Mammary epithelial cell (primary cell): ENCODE results near the gene BIRC7.

Experiments
- EZH2 ChIP-seq: IDR thresholded peaks from 2 replicates; pipeline ENCODE4 v1.6.1; 2012; ENCODE audit warnings: low read length, inconsistent platforms, borderline replicate concordance
- TF ChIP-seq, protein P1 (sequence below), 2 donors: IDR thresholded peaks in 1 of 2; conservative IDR thresholded peaks in 1 of 2; 2 replicates each; pipeline ENCODE4 v1.5.1; 2011 to 2012; ENCODE audit warnings: inconsistent platforms in 2 of 2, low read length in 2 of 2, mild to moderate bottlenecking in 2 of 2, control low read depth in 1 of 2, low read depth in 1 of 2; ENCODE audit not compliant: insufficient read depth in 1 of 2; ENCODE audit errors: extremely low read depth in 1 of 2

DNA sequence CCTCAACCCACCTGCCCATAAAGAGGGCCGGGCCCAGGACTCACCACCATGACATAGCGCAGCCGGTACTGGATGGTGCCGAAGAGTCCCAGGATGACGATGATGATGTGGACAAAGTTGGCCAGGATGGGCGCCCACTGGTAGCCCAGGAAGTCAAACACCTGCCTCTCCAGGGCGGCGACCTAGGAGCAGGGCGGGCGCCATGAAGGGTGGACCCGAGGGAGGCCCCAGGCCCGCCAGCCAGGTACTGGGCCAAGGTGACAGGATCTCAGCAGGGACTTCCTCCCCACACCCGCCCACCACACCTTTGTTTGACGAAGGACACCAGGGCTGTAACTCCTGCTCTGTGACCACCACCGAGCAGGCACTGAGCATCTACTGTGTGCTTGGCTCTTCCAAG lies 14.2 kb downstream of the BIRC7 start:
- TF ChIP-seq, protein P1, sequence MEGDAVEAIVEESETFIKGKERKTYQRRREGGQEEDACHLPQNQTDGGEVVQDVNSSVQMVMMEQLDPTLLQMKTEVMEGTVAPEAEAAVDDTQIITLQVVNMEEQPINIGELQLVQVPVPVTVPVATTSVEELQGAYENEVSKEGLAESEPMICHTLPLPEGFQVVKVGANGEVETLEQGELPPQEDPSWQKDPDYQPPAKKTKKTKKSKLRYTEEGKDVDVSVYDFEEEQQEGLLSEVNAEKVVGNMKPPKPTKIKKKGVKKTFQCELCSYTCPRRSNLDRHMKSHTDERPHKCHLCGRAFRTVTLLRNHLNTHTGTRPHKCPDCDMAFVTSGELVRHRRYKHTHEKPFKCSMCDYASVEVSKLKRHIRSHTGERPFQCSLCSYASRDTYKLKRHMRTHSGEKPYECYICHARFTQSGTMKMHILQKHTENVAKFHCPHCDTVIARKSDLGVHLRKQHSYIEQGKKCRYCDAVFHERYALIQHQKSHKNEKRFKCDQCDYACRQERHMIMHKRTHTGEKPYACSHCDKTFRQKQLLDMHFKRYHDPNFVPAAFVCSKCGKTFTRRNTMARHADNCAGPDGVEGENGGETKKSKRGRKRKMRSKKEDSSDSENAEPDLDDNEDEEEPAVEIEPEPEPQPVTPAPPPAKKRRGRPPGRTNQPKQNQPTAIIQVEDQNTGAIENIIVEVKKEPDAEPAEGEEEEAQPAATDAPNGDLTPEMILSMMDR (conservative IDR thresholded peaks at IDR 0.05 in 1 of 2, IDR thresholded peaks at IDR 0.05 in 1 of 2; ENCODE audit: extremely low read depth in 1 of 2, insufficient read depth in 1 of 2, low read depth in 1 of 2, low read length in 2 of 2): no peak
- no peak for TF ChIP-seq EZH2
